Kidney capillary endothelial cell (primary cell): ENCODE results near the gene PNMT.
"Not testable (repeated sequence)": the region's sequence is repeated elsewhere in the genome, so short reads cannot be mapped to it uniquely, and the experiment has no call there.

Experiments
- DNase-seq: peaks from one replicate; pipeline ENCODE4 v3.0.0-alpha.2; 2018; ENCODE audit warnings: low spot score

PNMT gene

GRCh38 chr17:39709319-39709997 lies 41.2 kb downstream of the PNMT start:
- DNase-seq, result no peak

GRCh38 chr17:39709998-39710964 lies 42.0 kb downstream of the PNMT start:
- DNase-seq, result no peak

GRCh38 chr17:39711071-39711470 lies 42.8 kb downstream of the PNMT start:
- not testable (repeated sequence) for DNase-seq

GRCh38 chr17:39711851-39712250 lies 43.6 kb downstream of the PNMT start:
- no peak for DNase-seq

GRCh38 chr17:39714234-39714633 lies 46.0 kb downstream of the PNMT start:
- DNase-seq, result no peak

- no peak for DNase-seq
Measured at GRCh38 chr17:39715375-39716072, 47.3 kb downstream of the PNMT start.

GRCh38 chr17:39716073-39716818 lies 48.0 kb downstream of the PNMT start:
- no peak for DNase-seq

GRCh38 chr17:39716879-39717536 lies 48.8 kb downstream of the PNMT start:
- DNase-seq, result no peak

- DNase-seq, result no peak
Measured at GRCh38 chr17:39717660-39718059, 49.4 kb downstream of the PNMT start.

GRCh38 chr17:39719563-39720355 lies 51.5 kb downstream of the PNMT start:
- DNase-seq, result no peak
